Kidney (tissue), 14 donors: ENCODE measurements around the gene SOD1. TPM values are rescaled to one million over a fixed set of nuclear protein-coding genes. Genes with fewer than 3 reads are reported as not detected.

Experiments used
- DNase-seq, 5 donors: peaks; one replicate each; pipeline ENCODE4 v3.0.0-alpha.2; 2013 to 2020
- FAIRE-seq: peaks from 2 replicates; lab custom pipeline; 2012; peaks lifted over from hg19 to GRCh38; lab: Jason Lieb, UNC
- H3K27ac ChIP-seq, 2 donors: one replicate each; pipeline ENCODE4 v1.7.0; 2013; ENCODE audit warnings: low read depth in 2 of 2, low read length in 2 of 2, inconsistent platforms in 1 of 2
- H3K27me3 ChIP-seq: one replicate; pipeline ENCODE4 v1.7.1; 2013; ENCODE audit warnings: low read length, inconsistent platforms; ENCODE audit not compliant: control insufficient read depth, insufficient read depth
- H3K36me3 ChIP-seq, 3 donors: one replicate each; pipeline versions ENCODE4 v1.7.0 to v1.7.1; 2013; ENCODE audit warnings: low read length in 3 of 3, control low read depth in 1 of 3, inconsistent platforms in 1 of 3; ENCODE audit not compliant: insufficient read depth in 3 of 3, control insufficient read depth in 2 of 3
- H3K4me1 ChIP-seq, 3 donors: one replicate each; pipeline versions ENCODE4 v1.7.0 to v1.7.1; 2013; ENCODE audit warnings: low read length in 3 of 3, inconsistent platforms in 1 of 3, low read depth in 1 of 3; ENCODE audit not compliant: control insufficient read depth in 2 of 3, insufficient read depth in 2 of 3
- H3K4me3 ChIP-seq, 3 donors: one replicate each; pipeline versions ENCODE4 v1.7.0 to v1.8.1; 2013; ENCODE audit warnings: low read length in 3 of 3, control low read depth in 1 of 3, inconsistent platforms in 1 of 3
- H3K9ac ChIP-seq, 3 donors: one replicate each; pipeline versions ENCODE4 v1.7.0 to v1.7.1; 2013; ENCODE audit warnings: low read length in 3 of 3, control low read depth in 1 of 3, inconsistent platforms in 1 of 3
- H3K9me3 ChIP-seq, 3 donors: one replicate each; pipeline versions ENCODE4 v1.7.0 to v1.7.1; 2013; ENCODE audit warnings: low read length in 3 of 3, control low read depth in 1 of 3, inconsistent platforms in 1 of 3; ENCODE audit not compliant: control insufficient read depth in 2 of 3, insufficient read depth in 1 of 3
- intact Hi-C: fragments of 100-400 bp; cut with DNase I; formaldehyde crosslinking; loops from one replicate; pipeline ENCODE4 v1.11.1; 2022
- polyA plus RNA-seq: library from polyadenylated mRNA; stranded (reverse); fragments of 350-450 nt; fragmentation: Illumina TruSeq; extraction: RNeasy Lipid Tissue Mini Kit (QIAGEN cat#74804); gene quantifications from one replicate; pipeline ENCODE4 v1.2.3, GENCODE V29; 2014; ENCODE audit warnings: low read depth, low replicate concordance; ENCODE audit not compliant: insufficient read depth
- total RNA-seq: library from RNA; stranded (reverse); fragmentation: NEBNext Ultra II Directional; extraction: Animal tissue kit (Norgen Biotek cat#: 25700); gene quantifications from one replicate; pipeline ENCODE4 v1.2.1, GENCODE V29; 2021
- TF ChIP-seq, protein P1 (sequence below): IDR thresholded peaks from 3 replicates; pipeline ENCODE4 v1.5.1; 2012; ENCODE audit warnings: mild to moderate bottlenecking, moderate library complexity, borderline replicate concordance; ENCODE audit not compliant: insufficient read depth; ENCODE audit errors: extremely low read depth
- donor health status: control.
- donor health status: control.
- donor health status: control.
- donor health status: control.
- donor health status: control.
- donor health status: DM: yes; HTN: yes; CAD: no.
- donor health status: Normal renal cell carcinoma (clear cell type).

The SOD1 gene
- total and polyA plus RNA-seq, 2 donors from 2014 or later, result 243 to 910 TPM

DNA sequence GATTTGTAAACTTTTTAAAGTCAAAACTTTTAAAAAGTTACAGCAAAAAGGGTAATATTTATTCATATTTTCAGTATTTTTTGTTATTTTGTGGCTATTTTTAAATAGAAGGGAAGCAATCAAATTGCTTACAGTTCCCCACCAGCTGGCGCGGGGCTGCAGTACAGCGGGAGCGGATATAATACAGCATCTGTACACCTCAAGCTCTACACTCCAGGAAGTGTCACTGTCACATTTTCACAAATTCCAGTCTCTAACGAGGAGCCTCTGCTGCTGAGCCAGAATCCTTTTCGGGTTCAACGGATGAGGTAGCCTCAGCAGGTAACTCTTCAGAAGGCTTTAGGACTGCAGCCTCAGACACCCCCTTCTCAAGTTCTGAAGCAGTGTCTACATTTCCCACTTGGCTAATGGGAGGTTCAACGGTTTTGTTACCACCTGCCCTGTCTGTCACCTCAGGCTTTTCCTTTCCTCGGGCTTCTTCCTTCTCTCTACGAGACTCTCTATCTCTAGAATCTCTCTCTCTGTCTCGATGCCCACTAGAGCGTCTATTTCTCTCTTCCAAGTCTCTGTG lies 11.7 kb downstream of the SOD1 start:
- Histone ChIP-seq H3K4me1 (no peaks in the 10 kb centered on the region), H3K27ac (no peak overlapping the region), H3K9ac (no peak overlapping the region), H3K9me3 (no peaks in the 10 kb centered on the region), H3K36me3 (peaks cover 8 to 29% (median 23%) of the 10 kb centered on the region in 3 donors), H3K27me3 (no peaks in the 10 kb centered on the region), H3K4me3 (no peak overlapping the region)
- TF ChIP-seq, protein P1, sequence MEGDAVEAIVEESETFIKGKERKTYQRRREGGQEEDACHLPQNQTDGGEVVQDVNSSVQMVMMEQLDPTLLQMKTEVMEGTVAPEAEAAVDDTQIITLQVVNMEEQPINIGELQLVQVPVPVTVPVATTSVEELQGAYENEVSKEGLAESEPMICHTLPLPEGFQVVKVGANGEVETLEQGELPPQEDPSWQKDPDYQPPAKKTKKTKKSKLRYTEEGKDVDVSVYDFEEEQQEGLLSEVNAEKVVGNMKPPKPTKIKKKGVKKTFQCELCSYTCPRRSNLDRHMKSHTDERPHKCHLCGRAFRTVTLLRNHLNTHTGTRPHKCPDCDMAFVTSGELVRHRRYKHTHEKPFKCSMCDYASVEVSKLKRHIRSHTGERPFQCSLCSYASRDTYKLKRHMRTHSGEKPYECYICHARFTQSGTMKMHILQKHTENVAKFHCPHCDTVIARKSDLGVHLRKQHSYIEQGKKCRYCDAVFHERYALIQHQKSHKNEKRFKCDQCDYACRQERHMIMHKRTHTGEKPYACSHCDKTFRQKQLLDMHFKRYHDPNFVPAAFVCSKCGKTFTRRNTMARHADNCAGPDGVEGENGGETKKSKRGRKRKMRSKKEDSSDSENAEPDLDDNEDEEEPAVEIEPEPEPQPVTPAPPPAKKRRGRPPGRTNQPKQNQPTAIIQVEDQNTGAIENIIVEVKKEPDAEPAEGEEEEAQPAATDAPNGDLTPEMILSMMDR, result no peak
- DNase-seq (no peak), FAIRE-seq (no peak)
- intact Hi-C loops, result no loop called here

DNA sequence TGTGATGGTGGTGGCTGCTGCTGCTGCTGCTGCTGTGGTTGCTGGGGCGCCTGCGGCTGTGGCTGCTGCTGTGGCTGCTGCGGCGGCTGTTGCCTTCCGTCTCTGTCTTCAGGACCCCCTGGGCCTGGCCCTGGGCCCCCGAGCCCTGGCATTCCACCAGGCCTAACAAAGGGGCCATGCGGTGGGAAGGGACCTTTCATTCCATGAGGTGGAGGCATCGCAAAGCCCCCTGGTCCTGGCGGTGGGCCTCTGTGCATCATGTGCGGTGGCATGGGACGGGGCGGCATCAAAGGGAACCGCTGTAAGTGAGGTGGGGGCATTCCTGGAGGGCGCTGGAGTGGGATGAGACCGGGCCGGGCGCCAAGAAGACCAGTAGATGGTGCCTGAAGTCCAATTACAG lies 12.4 kb downstream of the SOD1 start:
- Histone ChIP-seq H3K27ac (no peak overlapping the region), H3K4me3 (no peak overlapping the region), H3K4me1 (no peaks in the 10 kb centered on the region), H3K36me3 (peaks cover 8 to 23% (median 23%) of the 10 kb centered on the region in 3 donors), H3K9me3 (no peaks in the 10 kb centered on the region), H3K27me3 (no peaks in the 10 kb centered on the region), H3K9ac (no peak overlapping the region)
- intact Hi-C loops, result no loop called here
- peak in 3 of 5 donors; percentile 26 to 44 (median 34) for DNase-seq
- TF ChIP-seq, protein P1, result no peak
- FAIRE-seq, result no peak

DNA sequence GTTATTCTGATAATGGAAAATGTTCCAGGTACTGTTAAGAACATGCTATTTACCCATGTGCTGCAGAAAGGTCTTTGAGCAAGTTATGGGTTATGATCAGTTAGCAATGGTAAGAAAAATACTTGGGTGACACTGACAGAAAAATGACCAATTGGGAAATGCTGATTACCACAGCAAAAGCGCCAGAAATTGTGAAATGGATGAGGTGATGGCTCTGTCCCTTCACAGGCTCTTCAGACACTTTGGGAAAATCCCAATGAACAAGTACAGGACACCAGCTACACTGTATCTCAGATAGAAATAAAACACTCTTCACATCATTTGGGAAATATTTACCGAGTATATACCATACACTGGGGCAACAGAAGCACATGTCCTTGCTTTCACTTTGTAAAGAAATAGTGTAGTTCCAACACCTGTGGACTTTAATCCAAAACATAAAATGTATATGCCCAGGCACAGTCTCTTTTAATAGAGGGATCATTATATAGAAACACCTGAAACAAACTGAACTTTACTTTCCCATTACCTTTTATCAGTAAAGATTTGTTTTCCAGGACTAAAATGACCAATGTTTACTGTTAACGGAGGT lies 13.9 kb downstream of the SOD1 start:
- Histone ChIP-seq H3K9ac (no peak overlapping the region), H3K27me3 (no peaks in the 10 kb centered on the region), H3K4me1 (no peaks in the 10 kb centered on the region), H3K4me3 (no peak overlapping the region), H3K27ac (no peak overlapping the region), H3K36me3 (peaks cover 5 to 16% (median 8%) of the 10 kb centered on the region in 3 donors), H3K9me3 (no peaks in the 10 kb centered on the region)
- FAIRE-seq (no peak), DNase-seq (no peak)
- intact Hi-C loops, result no loop called here
- TF ChIP-seq, protein P1, result no peak
